Epithelial cell of proximal tubule (primary cell): ENCODE data around the gene PRKCB. TPM values are rescaled to one million over a fixed set of nuclear protein-coding genes. Genes with fewer than 3 reads are reported as not detected.

Experiments
- DNase-seq: peaks from one replicate; pipeline ENCODE4 v3.0.0-alpha.2; 2011; ENCODE audit warnings: low read depth
- H3K4me3 ChIP-seq: 2 replicates; pipeline ENCODE4 v1.5.1; 2011; ENCODE audit warnings: low read depth, mild to moderate bottlenecking, low read length
- total RNA-seq: library from RNA; depleted of rRNA; stranded (reverse); fragments of >200 nt; gene quantifications from 2 replicates; pipeline ENCODE4 v1.2.3, GENCODE V29; 2015
- TF ChIP-seq, protein P1 (sequence below): conservative IDR thresholded peaks from 2 replicates; pipeline ENCODE4 v1.5.1; 2012; ENCODE audit warnings: low read depth, mild to moderate bottlenecking, low read length

Gene PRKCB
- total RNA-seq, 1 donor from 2014 or later: not detected

DNA sequence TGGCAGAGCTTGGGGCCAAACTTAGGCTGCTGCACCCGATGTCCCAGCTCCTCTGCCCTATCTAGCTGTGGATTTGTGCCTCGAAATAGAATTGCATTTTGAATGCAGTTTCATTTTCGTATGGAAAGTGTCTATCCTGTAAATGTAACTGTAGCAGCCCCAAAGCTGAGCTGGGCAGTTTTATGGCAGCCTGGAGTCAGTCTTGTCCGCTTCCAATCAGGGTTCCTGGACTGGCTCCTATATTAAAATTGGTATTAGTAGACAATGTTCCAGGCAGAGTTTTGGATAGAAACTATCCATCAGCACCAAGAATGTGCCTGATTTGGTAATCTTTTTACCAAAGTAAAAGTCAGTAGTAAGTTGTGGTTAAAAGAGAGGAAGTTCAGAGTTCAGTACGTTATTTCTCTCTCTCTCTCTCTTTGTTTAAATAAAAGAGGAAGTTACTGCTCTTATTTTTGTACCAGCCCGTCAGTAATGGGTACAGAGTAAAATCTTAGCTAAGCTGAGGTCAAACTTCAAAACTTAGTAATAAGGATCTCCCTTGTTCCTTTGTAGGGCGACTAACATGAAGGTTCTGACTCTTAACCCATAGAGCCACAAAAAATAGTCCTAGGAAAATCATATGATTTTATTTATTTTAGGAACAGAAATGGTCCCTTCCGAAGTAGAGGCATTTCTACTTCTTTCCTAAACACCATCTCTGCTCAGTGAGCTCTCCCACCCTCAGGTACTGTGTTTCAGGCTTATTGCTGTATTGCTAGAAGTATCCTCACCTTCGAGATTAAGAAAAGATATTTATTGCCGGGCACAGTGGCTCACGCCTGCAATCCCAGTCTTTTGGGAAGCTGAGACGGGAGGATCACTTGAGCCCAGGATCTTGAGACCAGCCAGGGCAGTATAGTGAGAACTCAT, 28.0 kb downstream of the PRKCB start:
- no peak for DNase-seq
- TF ChIP-seq, protein P1, sequence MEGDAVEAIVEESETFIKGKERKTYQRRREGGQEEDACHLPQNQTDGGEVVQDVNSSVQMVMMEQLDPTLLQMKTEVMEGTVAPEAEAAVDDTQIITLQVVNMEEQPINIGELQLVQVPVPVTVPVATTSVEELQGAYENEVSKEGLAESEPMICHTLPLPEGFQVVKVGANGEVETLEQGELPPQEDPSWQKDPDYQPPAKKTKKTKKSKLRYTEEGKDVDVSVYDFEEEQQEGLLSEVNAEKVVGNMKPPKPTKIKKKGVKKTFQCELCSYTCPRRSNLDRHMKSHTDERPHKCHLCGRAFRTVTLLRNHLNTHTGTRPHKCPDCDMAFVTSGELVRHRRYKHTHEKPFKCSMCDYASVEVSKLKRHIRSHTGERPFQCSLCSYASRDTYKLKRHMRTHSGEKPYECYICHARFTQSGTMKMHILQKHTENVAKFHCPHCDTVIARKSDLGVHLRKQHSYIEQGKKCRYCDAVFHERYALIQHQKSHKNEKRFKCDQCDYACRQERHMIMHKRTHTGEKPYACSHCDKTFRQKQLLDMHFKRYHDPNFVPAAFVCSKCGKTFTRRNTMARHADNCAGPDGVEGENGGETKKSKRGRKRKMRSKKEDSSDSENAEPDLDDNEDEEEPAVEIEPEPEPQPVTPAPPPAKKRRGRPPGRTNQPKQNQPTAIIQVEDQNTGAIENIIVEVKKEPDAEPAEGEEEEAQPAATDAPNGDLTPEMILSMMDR: no peak
- H3K4me3 ChIP-seq: no peak overlapping the region

DNA sequence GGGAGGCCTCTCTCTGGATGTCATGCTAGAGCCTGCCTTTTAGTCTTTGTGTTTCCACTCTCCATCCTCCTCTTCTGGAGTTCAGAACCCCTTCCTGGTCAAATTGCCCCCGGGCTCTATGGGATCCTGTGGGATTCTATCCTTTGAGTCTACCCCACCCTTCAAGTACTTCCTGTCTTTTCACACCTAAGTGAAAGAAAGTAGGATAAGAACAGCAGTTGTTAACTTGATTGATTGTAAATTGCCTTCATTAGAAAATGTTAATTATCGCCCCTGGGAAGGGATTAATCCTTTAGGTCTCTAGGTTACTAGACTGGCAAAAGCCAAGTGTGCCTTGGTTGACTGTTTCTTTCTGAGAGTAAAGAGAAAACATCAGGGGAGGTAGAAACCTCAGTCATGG, 30.1 kb downstream of the PRKCB start:
- no peak overlapping the region for H3K4me3 ChIP-seq
- TF ChIP-seq, protein P1: no peak
- no peak for DNase-seq

GRCh38 chr16:23866621-23867020, 30.8 kb downstream of the PRKCB start:
- DNase-seq: no peak
- no peak overlapping the region for H3K4me3 ChIP-seq
- TF ChIP-seq, protein P1: no peak

DNA sequence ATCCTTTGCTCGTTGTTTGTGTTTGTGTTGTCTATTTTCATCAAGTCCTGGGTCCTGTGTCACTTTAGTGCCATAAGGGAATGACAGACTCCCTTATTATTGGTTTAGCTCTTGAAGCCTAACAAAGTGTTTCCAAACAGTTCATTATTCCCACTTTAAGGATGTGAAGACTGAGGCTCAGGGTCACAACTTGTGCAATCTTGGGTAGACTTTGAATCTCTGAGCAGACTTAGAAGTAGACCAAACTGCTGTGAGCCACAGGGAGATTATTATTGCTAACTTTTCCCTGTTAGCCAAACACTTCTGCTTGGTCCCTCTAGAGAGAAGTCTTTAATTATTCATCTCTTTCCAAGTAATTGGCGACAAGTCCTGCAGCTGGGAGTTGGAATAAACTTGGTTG, 31.8 kb downstream of the PRKCB start:
- H3K4me3 ChIP-seq: no peak overlapping the region
- DNase-seq: no peak
- TF ChIP-seq, protein P1: no peak

DNA sequence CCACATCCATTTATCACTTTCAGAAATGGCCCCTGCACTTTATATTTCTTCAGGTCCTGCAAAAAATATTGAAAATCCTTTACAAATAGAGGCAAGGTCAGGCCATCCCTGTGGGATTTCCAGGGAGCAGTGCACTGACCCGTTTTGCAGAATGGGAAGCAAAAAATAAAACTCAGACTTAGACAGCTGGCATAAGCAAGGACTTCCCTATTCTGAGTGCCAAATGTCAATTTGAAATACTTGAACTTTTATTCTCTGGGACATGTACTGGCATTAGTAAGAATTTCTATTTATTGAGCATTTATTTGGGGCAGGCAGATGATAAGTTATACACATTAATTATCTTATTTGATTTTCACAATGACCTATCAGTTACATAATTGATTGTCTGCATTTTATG, 32.4 kb downstream of the PRKCB start:
- DNase-seq: no peak

GRCh38 chr16:23869052-23869451, 33.3 kb downstream of the PRKCB start:
- DNase-seq: no peak
- H3K4me3 ChIP-seq: no peak overlapping the region
- TF ChIP-seq, protein P1: no peak

More for the DNA sequence above, 32.4 kb downstream of the PRKCB start:
- TF ChIP-seq, protein P1: no peak
- H3K4me3 ChIP-seq: no peak overlapping the region

- DNase-seq: no peak
Observed at GRCh38 chr16:23871924-23872323, 36.1 kb downstream of the PRKCB start.

More at GRCh38 chr16:23871924-23872323, 36.1 kb downstream of the PRKCB start:
- TF ChIP-seq, protein P1: no peak
- H3K4me3 ChIP-seq: no peak overlapping the region
